Neural progenitor cell (in vitro differentiated cells): ENCODE data around the gene SYNDIG1L. TPM values are rescaled to one million over a fixed set of nuclear protein-coding genes. Genes with fewer than 3 reads are reported as not detected.

ENCODE experiments used
- DNase-seq: peaks from one replicate; pipeline ENCODE4 v3.0.0-alpha.2; 2016; ENCODE audit warnings: low spot score
- H2AFZ ChIP-seq: fragments of 200-600 bp; sonication (generic); replicated peaks from 2 replicates; pipeline ENCODE4 v1.6.1; 2016; ENCODE audit warnings: antibody characterized with exemption
- H3F3A ChIP-seq: fragments of 200-600 bp; sonication (generic); 2 replicates; pipeline ENCODE4 v1.6.1; 2016; ENCODE audit warnings: antibody characterized with exemption, low read depth
- H3K27ac ChIP-seq: fragments of 200-600 bp; sonication (generic); 2 replicates; pipeline ENCODE4 v1.5.1; 2016; ENCODE audit warnings: mild to moderate bottlenecking
- H3K27me3 ChIP-seq: fragments of 200-600 bp; sonication (generic); 2 replicates; pipeline ENCODE4 v1.6.1; 2016; ENCODE audit warnings: mild to moderate bottlenecking, moderate library complexity
- H3K36me3 ChIP-seq: fragments of 200-600 bp; sonication (generic); 2 replicates; pipeline ENCODE4 v1.5.1; 2016
- H3K4me1 ChIP-seq: fragments of 200-600 bp; sonication (generic); 2 replicates; pipeline ENCODE4 v1.6.1; 2016; ENCODE audit warnings: mixed run types
- H3K4me2 ChIP-seq: fragments of 200-600 bp; sonication (generic); 2 replicates; pipeline ENCODE4 v1.6.1; 2016
- H3K4me3 ChIP-seq: fragments of 200-600 bp; sonication (generic); 2 replicates; pipeline ENCODE4 v1.5.1; 2016
- H3K79me2 ChIP-seq: fragments of 200-600 bp; sonication (generic); 2 replicates; pipeline ENCODE4 v1.6.1; 2016; ENCODE audit warnings: low read depth
- H3K9ac ChIP-seq: fragments of 200-600 bp; sonication (generic); 2 replicates; pipeline ENCODE4 v1.6.1; 2016
- H3K9me3 ChIP-seq: fragments of 200-600 bp; sonication (generic); 2 replicates; pipeline ENCODE4 v1.5.1; 2016; ENCODE audit warnings: low read depth
- H4K20me1 ChIP-seq: fragments of 200-600 bp; sonication (generic); 2 replicates; pipeline ENCODE4 v1.6.1; 2016; ENCODE audit warnings: low read depth
- H3K27ac Mint-ChIP-seq: 3 replicates; pipeline ENCODE4 v1.8.0; 2021; ENCODE audit warnings: mixed read lengths
- H3K27me3 Mint-ChIP-seq: 2 replicates; pipeline ENCODE4 v1.8.0; 2022; ENCODE audit warnings: low read depth, mild to moderate bottlenecking, inconsistent platforms, moderate library complexity, mixed read lengths; ENCODE audit not compliant: insufficient read depth
- H3K36me3 Mint-ChIP-seq: 3 replicates; pipeline ENCODE4 v1.8.0; 2021; ENCODE audit warnings: mixed read lengths
- H3K4me1 Mint-ChIP-seq: 3 replicates; pipeline ENCODE4 v1.8.0; 2021; ENCODE audit warnings: mixed read lengths
- H3K4me3 Mint-ChIP-seq: 3 replicates; pipeline ENCODE4 v1.8.0; 2021; ENCODE audit warnings: mild to moderate bottlenecking, moderate library complexity, mixed read lengths
- H3K9me3 Mint-ChIP-seq: 3 replicates; pipeline ENCODE4 v1.8.0; 2020; ENCODE audit warnings: mixed read lengths
- CTCF ChIP-seq: fragments of 200-600 bp; sonication (generic); IDR thresholded peaks from 2 replicates; pipeline ENCODE4 v1.5.1; 2017; ENCODE audit warnings: antibody characterized with exemption, mild to moderate bottlenecking
- EZH2 ChIP-seq: fragments of 200-600 bp; sonication (generic); IDR thresholded peaks from 2 replicates; pipeline ENCODE4 v1.6.1; 2017; ENCODE audit warnings: antibody characterized with exemption, mild to moderate bottlenecking, moderate library complexity
- EZH2phosphoT487 ChIP-seq: fragments of 200-600 bp; sonication (generic); IDR thresholded peaks from 2 replicates; pipeline ENCODE4 v1.6.1; 2017; ENCODE audit warnings: antibody characterized with exemption
- total RNA-seq: library from RNA; depleted of rRNA; stranded (reverse); fragments of >200 nt; gene quantifications from 2 replicates; pipeline ENCODE4 v1.2.3, GENCODE V29; 2015; ENCODE audit warnings: low replicate concordance

SYNDIG1L gene
- total RNA-seq, 1 donor from 2014 or later: not detected

DNA sequence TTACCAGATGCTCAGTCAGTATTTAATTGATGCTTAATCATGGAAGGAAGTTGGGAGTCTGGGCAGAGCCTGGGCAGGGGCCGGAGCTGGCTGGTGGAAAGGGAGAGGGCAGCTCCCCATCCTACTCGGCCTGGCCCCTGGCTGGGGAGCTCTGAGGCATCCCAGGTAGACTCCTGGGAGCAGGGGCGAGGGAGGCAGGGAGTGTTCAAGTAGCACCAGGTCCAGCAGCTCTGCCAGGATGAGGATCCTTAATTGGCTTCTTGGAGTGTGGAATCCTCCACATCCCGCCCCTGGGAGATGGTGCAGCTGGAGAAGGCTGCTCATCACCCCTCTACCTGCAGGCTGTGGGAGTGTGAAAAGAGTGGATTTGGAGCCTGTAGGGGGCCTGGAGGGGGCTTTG, 30.9 kb downstream of the SYNDIG1L start:
- H3K4me3 ChIP-seq: no peak overlapping the region
- no peak overlapping the region for H2AFZ ChIP-seq
- H3K4me1 Mint-ChIP-seq: peaks cover 9% of the 10 kb centered on the region
- H3F3A ChIP-seq: peaks cover 3% of the 10 kb centered on the region
- peak overlapping the region; percentile 18 for H3K4me2 ChIP-seq
- H3K4me1 ChIP-seq: peaks cover 29% of the 10 kb centered on the region
- no peak for DNase-seq
- H3K4me3 Mint-ChIP-seq: no peak overlapping the region
- no peaks in the 10 kb centered on the region for H3K9me3 Mint-ChIP-seq
- no peaks in the 10 kb centered on the region for H3K9me3 ChIP-seq
- no peak overlapping the region for H3K9ac ChIP-seq
- no peaks in the 10 kb centered on the region for H3K27me3 ChIP-seq
- H3K36me3 Mint-ChIP-seq: no peaks in the 10 kb centered on the region
- no peaks in the 10 kb centered on the region for H3K79me2 ChIP-seq
- H4K20me1 ChIP-seq: no peaks in the 10 kb centered on the region
- no peaks in the 10 kb centered on the region for H3K36me3 ChIP-seq
- H3K27me3 Mint-ChIP-seq: peaks cover 7% of the 10 kb centered on the region
- no peak overlapping the region for H3K27ac Mint-ChIP-seq
- no peak overlapping the region for H3K27ac ChIP-seq
- no peak for TF ChIP-seq EZH2phosphoT487
- no peak for TF ChIP-seq CTCF
- TF ChIP-seq EZH2: no peak

GRCh38 chr14:74394549-74394948, 31.5 kb downstream of the SYNDIG1L start:
- Histone ChIP-seq H3K27ac (no peak overlapping the region), H3K9ac (no peak overlapping the region), H2AFZ (no peak overlapping the region), H3K4me1 (peaks cover 30% of the 10 kb centered on the region), H4K20me1 (no peaks in the 10 kb centered on the region), H3K9me3 (no peaks in the 10 kb centered on the region), H3K4me3 (no peak overlapping the region), H3K27me3 (no peaks in the 10 kb centered on the region), H3F3A (peaks cover 7% of the 10 kb centered on the region), H3K36me3 (no peaks in the 10 kb centered on the region), H3K4me2 (no peak overlapping the region), H3K79me2 (no peaks in the 10 kb centered on the region)
- Mint-ChIP-seq H3K27ac (no peak overlapping the region), H3K9me3 (no peaks in the 10 kb centered on the region), H3K27me3 (peaks cover 7% of the 10 kb centered on the region), H3K4me1 (peaks cover 10% of the 10 kb centered on the region), H3K4me3 (no peak overlapping the region), H3K36me3 (no peaks in the 10 kb centered on the region)
- DNase-seq: no peak
- TF ChIP-seq EZH2phosphoT487 (no peak), EZH2 (no peak), CTCF (no peak)

GRCh38 chr14:74392616-74393570, 33.1 kb downstream of the SYNDIG1L start:
- Histone ChIP-seq H4K20me1 (no peaks in the 10 kb centered on the region), H3F3A (peaks cover 11% of the 10 kb centered on the region), H3K9ac (no peak overlapping the region), H3K4me1 (peaks cover 29% of the 10 kb centered on the region), H3K79me2 (no peaks in the 10 kb centered on the region), H3K27ac (no peak overlapping the region), H3K27me3 (no peaks in the 10 kb centered on the region), H3K9me3 (no peaks in the 10 kb centered on the region), H3K4me3 (no peak overlapping the region), H3K36me3 (no peaks in the 10 kb centered on the region), H3K4me2 (no peak overlapping the region), H2AFZ (no peak overlapping the region)
- Mint-ChIP-seq H3K36me3 (no peaks in the 10 kb centered on the region), H3K4me1 (peaks cover 11% of the 10 kb centered on the region), H3K9me3 (no peaks in the 10 kb centered on the region), H3K27ac (no peak overlapping the region), H3K27me3 (peaks cover 10% of the 10 kb centered on the region), H3K4me3 (no peak overlapping the region)
- DNase-seq: no peak
- TF ChIP-seq EZH2phosphoT487: no peak
- no peak for TF ChIP-seq CTCF
- no peak for TF ChIP-seq EZH2
